Fibroblast of lung (primary cell): ENCODE measurements around the gene NEGR1. TPM values are rescaled to one million over a fixed set of nuclear protein-coding genes. Genes with fewer than 3 reads are reported as not detected.
A peak's percentile ranks its signal among the peaks of the same experiment; 100 is the strongest.

Source experiments
- DNase-seq, 2 donors: peaks; one replicate each; pipeline versions ENCODE4 v3.0.0 to v3.0.0-alpha.2; 2010; ENCODE audit warnings: low read depth in 2 of 2
- H2AFZ ChIP-seq: 2 replicates; pipeline ENCODE4 v1.5.1; 2012; ENCODE audit warnings: low read length, control low read depth, inconsistent platforms
- H3K27ac ChIP-seq: 2 replicates; pipeline ENCODE4 v1.5.1; 2011; ENCODE audit warnings: low read length, control low read depth; ENCODE audit not compliant: insufficient read depth
- H3K27me3 ChIP-seq: 2 replicates; pipeline ENCODE4 v1.5.1; 2011; ENCODE audit warnings: mild to moderate bottlenecking, low read length; ENCODE audit not compliant: control insufficient read depth, insufficient read depth
- H3K36me3 ChIP-seq: 2 replicates; pipeline ENCODE4 v1.5.1; 2011; ENCODE audit warnings: low read length; ENCODE audit not compliant: control insufficient read depth, insufficient read depth
- H3K4me1 ChIP-seq: 2 replicates; pipeline ENCODE4 v1.5.1; 2011; ENCODE audit warnings: low read length; ENCODE audit not compliant: control insufficient read depth, insufficient read depth; ENCODE audit errors: extremely low read depth
- H3K4me2 ChIP-seq: 2 replicates; pipeline ENCODE4 v1.5.1; 2011; ENCODE audit warnings: low read length, control low read depth; ENCODE audit not compliant: insufficient read depth; ENCODE audit errors: extremely low read depth
- H3K4me3 ChIP-seq, 4 experiments: fragments of 200-600 bp in 1 of 4; sonication (generic) in 1 of 4; replicated peaks in 1 of 4; 2 replicates each; pipeline ENCODE4 v1.5.1; 2011 to 2016; ENCODE audit warnings: low read length in 4 of 4, low read depth in 3 of 4, mild to moderate bottlenecking in 3 of 4, control low read depth in 2 of 4, inconsistent platforms in 1 of 4, mixed read lengths in 1 of 4; ENCODE audit not compliant: insufficient read depth in 1 of 4; ENCODE audit errors: control extremely low read depth in 1 of 4
- H3K79me2 ChIP-seq: 2 replicates; pipeline ENCODE4 v1.5.1; 2012; ENCODE audit warnings: mild to moderate bottlenecking, low read length, inconsistent platforms; ENCODE audit not compliant: control insufficient read depth, insufficient read depth
- H3K9ac ChIP-seq: 2 replicates; pipeline ENCODE4 v1.5.1; 2011; ENCODE audit warnings: mild to moderate bottlenecking, low read length, control low read depth; ENCODE audit not compliant: insufficient read depth
- H3K9me3 ChIP-seq: 2 replicates; pipeline ENCODE4 v1.5.1; 2012; ENCODE audit warnings: low read depth, low read length; ENCODE audit not compliant: control insufficient read depth, insufficient read depth
- H4K20me1 ChIP-seq: 2 replicates; pipeline ENCODE4 v1.5.1; 2011; ENCODE audit warnings: low read length; ENCODE audit not compliant: control insufficient read depth, insufficient read depth; ENCODE audit errors: extremely low read depth
- CTCF ChIP-seq, 2 donors: IDR thresholded peaks in 1 of 2; conservative IDR thresholded peaks in 1 of 2; 1 replicate in 1 of 2; 2 replicates in 1 of 2; pipeline ENCODE4 v1.5.1; 2011 to 2012; ENCODE audit warnings: low read length in 2 of 2, control low read depth in 1 of 2, inconsistent platforms in 1 of 2, low read depth in 1 of 2, mild to moderate bottlenecking in 1 of 2
- EZH2 ChIP-seq: IDR thresholded peaks from 2 replicates; pipeline ENCODE4 v1.5.1; 2012; ENCODE audit warnings: low read length, control low read depth, mild to moderate bottlenecking; ENCODE audit errors: missing control alignments
- polyA plus RNA-seq, 2 donors: library from polyadenylated mRNA; depleted of rRNA in 1 of 2; stranded (reverse) in 1 of 2; unstranded in 1 of 2; fragments of >200 nt; gene quantifications; 2 replicates each; pipeline ENCODE4 v1.2.1, GENCODE V29; 2011 to 2012; ENCODE audit warnings: missing spikeins in 1 of 2
- total RNA-seq: library from RNA; depleted of rRNA; stranded (reverse); fragments of >200 nt; gene quantifications from 2 replicates; pipeline ENCODE4 v1.2.1, GENCODE V29; 2014

NEGR1 gene
- total and polyA plus RNA-seq, 2 donors (not counting 1 experiment from before 2014, with no cell fraction given), result 3.1 to 9.4 TPM

GRCh38 chr1:71787699-71788098 lies 494.6 kb downstream of the NEGR1 start:
- Histone ChIP-seq H3K27me3 (no peaks in the 10 kb centered on the region), H3K9ac (no peak overlapping the region), H3K79me2 (no peaks in the 10 kb centered on the region), H3K36me3 (no peaks in the 10 kb centered on the region), H4K20me1 (no peaks in the 10 kb centered on the region), H3K27ac (no peak overlapping the region), H3K4me1 (no peaks in the 10 kb centered on the region), H2AFZ (no peak overlapping the region), H3K4me3 (no peak overlapping the region), H3K4me2 (no peak overlapping the region), H3K9me3 (no peaks in the 10 kb centered on the region)
- DNase-seq, result peak in 1 of 2 donors; percentile 57
- TF ChIP-seq CTCF (conservative IDR thresholded peaks at IDR 0.05 in 1 of 2, IDR thresholded peaks at IDR 0.05 in 1 of 2; ENCODE audit: low read depth in 1 of 2, low read length in 2 of 2) (no peak), EZH2 (no peak)

- Histone ChIP-seq H3K36me3 (no peaks in the 10 kb centered on the region), H3K4me2 (no peak overlapping the region), H3K4me3 (no peak overlapping the region), H3K9me3 (no peaks in the 10 kb centered on the region), H3K4me1 (no peaks in the 10 kb centered on the region), H3K9ac (no peak overlapping the region), H3K27ac (no peak overlapping the region), H3K27me3 (no peaks in the 10 kb centered on the region), H4K20me1 (no peaks in the 10 kb centered on the region), H3K79me2 (no peaks in the 10 kb centered on the region), H2AFZ (no peak overlapping the region)
- no peak for DNase-seq
- TF ChIP-seq EZH2, result no peak
These were observed 496.1 kb downstream of the NEGR1 start for GRCh38 chr1:71786218-71786617.

- Histone ChIP-seq H3K4me1 (no peaks in the 10 kb centered on the region), H3K9me3 (no peaks in the 10 kb centered on the region), H4K20me1 (no peaks in the 10 kb centered on the region), H3K4me3 (no peak overlapping the region), H3K9ac (no peak overlapping the region), H3K27ac (no peak overlapping the region), H3K27me3 (no peaks in the 10 kb centered on the region), H3K36me3 (no peaks in the 10 kb centered on the region), H3K4me2 (no peak overlapping the region), H2AFZ (no peak overlapping the region), H3K79me2 (no peaks in the 10 kb centered on the region)
- peak in 1 of 2 donors; percentile 36 for DNase-seq
- no peak for TF ChIP-seq EZH2
- TF ChIP-seq CTCF (conservative IDR thresholded peaks at IDR 0.05 in 1 of 2, IDR thresholded peaks at IDR 0.05 in 1 of 2; ENCODE audit: low read depth in 1 of 2, low read length in 2 of 2), result no peak
These were observed 496.9 kb downstream of the NEGR1 start for GRCh38 chr1:71785450-71785849.
